Choroid plexus epithelial cell (primary cell): ENCODE results near the gene OR5A2.

ENCODE experiments used
- DNase-seq: peaks from one replicate; pipeline ENCODE4 v3.0.0-alpha.2; 2010; ENCODE audit warnings: low read depth
- H3K4me3 ChIP-seq: 2 replicates; pipeline ENCODE4 v1.5.1; 2011; ENCODE audit warnings: low read depth, mild to moderate bottlenecking, control low read depth, low read length, moderate library complexity
- TF ChIP-seq, protein P1 (sequence below): conservative IDR thresholded peaks from 2 replicates; pipeline ENCODE4 v1.5.1; 2011; ENCODE audit warnings: low read depth, mild to moderate bottlenecking, control low read depth, inconsistent platforms, low read length, moderate library complexity

OR5A2 gene, protein sequence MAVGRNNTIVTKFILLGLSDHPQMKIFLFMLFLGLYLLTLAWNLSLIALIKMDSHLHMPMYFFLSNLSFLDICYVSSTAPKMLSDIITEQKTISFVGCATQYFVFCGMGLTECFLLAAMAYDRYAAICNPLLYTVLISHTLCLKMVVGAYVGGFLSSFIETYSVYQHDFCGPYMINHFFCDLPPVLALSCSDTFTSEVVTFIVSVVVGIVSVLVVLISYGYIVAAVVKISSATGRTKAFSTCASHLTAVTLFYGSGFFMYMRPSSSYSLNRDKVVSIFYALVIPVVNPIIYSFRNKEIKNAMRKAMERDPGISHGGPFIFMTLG

DNA sequence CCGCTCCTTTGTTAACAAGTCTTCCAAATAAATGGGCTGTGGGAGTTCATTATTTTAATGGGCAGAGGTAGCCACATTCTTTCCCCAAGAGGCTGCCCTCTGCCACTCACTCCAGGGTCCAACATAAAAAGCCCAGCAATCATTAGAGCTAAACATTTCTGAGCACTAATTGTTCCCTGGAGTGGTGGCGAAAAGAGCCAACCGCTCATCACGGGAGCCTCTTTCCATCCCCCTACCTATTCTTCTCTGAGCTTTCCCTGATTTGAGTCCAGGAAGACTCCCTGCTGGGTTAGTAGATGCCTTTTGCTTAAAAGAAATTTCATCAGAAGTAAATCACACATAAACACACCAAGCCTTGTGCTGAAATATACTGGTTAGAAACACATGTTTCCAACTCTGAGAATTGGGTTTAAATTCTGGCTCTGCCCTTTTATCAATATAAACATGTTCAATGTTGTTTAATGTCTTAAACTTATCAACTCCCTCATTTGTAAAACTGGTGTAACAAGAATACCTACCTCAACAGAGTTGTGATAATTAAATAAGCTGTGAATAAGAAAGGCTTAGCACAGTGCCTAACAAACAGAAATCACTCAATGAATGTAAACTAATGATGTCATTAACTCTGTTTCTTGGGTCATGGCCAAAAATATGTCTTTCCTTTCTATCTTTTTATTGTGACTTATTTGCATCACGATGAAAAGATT lies at the start of gene OR5A2:
OR5A2 (minus strand) TSS at position 53 of the 707 bp plus-strand sequence. CDS start 3,460 bp downstream, outside the sequence.
- H3K4me3 ChIP-seq, result no peak within 1 kb of the TSS
- peak; percentile 43 for DNase-seq
- TF ChIP-seq, protein P1, sequence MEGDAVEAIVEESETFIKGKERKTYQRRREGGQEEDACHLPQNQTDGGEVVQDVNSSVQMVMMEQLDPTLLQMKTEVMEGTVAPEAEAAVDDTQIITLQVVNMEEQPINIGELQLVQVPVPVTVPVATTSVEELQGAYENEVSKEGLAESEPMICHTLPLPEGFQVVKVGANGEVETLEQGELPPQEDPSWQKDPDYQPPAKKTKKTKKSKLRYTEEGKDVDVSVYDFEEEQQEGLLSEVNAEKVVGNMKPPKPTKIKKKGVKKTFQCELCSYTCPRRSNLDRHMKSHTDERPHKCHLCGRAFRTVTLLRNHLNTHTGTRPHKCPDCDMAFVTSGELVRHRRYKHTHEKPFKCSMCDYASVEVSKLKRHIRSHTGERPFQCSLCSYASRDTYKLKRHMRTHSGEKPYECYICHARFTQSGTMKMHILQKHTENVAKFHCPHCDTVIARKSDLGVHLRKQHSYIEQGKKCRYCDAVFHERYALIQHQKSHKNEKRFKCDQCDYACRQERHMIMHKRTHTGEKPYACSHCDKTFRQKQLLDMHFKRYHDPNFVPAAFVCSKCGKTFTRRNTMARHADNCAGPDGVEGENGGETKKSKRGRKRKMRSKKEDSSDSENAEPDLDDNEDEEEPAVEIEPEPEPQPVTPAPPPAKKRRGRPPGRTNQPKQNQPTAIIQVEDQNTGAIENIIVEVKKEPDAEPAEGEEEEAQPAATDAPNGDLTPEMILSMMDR, result no peak

DNA sequence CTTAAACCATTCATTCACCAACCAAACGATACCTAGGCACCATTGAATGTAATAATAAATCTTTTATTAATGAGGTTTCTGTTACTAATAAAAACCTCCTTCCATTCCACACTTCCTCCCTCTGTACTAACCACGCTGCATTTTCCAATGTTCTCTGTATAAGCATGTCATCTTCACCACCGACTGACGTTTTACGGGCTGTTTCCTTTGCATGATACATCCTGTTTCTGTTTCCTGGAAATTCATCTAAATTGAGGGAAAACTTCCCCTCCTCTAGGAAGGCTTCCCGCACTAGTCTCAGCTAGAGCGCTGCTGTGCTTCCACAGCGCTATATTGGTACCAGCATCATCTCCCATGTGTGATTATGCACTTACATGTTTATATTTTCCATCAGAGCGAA lies 49.0 kb upstream of the OR5A2 start:
- DNase-seq, result no peak
- TF ChIP-seq, protein P1, result no peak
- H3K4me3 ChIP-seq, result no peak overlapping the region

DNA sequence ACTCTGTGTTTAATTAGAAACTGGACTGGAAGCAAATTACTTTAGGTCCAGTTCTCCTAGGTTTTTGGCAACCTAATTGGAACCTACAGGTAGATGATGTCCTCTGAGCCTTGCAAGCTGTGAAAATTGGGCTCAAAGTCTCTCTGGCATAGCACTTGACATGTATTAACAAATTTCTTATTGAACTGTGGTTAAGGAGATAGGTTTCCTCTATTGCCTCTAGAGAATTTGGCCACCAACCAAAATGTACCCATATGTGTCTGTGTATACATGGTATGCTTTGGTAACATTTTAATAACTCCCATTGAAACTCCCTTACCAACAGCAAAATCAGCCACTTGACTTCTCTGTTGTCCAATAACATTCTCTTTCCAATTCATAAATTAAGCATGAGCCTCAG lies 46.8 kb upstream of the OR5A2 start, which contains the start of gene OR4D10:
OR4D10 (plus strand) TSS at position 301 of the 400 bp plus-strand sequence. CDS start 4,115 bp downstream, outside the sequence.
- DNase-seq, result no peak
- TF ChIP-seq, protein P1, result no peak

DNA sequence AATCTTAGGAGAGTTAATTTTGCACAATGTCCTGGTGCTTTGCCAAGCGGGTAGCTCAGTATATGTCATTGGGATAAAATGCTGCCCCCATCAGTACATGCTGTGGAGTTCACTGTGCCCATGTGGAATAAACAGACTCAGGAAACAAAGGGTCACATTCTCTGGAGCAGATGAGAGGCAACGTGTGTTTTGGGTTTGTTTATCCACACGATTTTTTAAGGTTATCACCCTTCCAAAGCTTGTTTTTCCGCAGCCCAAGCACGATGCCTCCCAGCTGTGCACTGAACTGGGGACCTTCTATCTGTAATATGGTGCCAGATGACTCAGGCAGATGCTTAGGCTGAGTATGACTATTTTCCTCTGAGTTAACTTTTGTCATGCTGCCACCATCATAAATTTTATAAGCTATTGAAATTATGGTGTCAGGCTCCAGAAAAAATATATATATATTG lies 37.0 kb upstream of the OR5A2 start:
- no peak overlapping the region for H3K4me3 ChIP-seq
- DNase-seq, result peak; percentile 24
- TF ChIP-seq, protein P1, result no peak

More for the DNA sequence above, 46.8 kb upstream of the OR5A2 start, which contains the start of gene OR4D10:
- H3K4me3 ChIP-seq, result no peak within 1 kb of the TSS

DNA sequence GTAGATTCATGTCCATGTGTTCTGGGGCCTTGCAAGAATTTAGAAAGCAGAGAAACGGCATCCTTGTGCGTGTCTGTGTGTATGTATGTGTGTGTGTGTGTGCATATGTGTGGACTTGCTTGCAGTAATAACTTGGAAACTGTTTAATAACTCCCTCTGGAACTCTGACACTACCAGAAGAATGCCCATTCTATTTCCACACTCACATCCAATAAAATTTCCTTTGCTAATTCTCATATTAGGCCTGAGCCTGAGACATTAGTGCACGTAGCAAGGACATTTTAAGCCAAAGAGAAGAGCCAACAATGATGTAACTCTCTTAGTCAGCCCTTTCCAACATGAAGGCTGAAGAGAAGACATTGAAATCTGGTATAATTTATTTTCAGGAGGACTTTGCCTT lies 33.7 kb upstream of the OR5A2 start:
- TF ChIP-seq, protein P1, result no peak
- DNase-seq, result no peak
- no peak overlapping the region for H3K4me3 ChIP-seq

DNA sequence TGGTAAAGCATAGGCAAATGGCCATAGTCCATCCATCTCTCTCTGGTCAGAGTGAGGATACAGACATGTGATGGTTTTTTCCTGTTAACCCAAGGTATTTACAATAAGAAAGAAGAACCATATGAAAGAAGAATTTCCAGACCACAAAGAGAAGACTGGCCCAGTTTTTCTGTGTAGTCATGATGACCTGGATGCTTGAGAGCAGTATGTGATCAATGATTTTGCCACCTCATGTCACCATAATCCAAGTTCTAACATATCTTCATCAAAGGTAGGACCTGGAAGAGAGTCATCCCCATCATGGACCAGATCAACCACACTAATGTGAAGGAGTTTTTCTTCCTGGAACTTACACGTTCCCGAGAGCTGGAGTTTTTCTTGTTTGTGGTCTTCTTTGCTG lies 30.4 kb upstream of the OR5A2 start, which contains the start of gene OR4D6:
OR4D6 (plus strand) TSS at position 301 of the 400 bp plus-strand sequence; CDS start at position 301, 0 bp downstream.
- TF ChIP-seq, protein P1, result no peak
- no peak for DNase-seq

More for the DNA sequence above, 30.4 kb upstream of the OR5A2 start, which contains the start of gene OR4D6:
- no peak within 1 kb of the TSS for H3K4me3 ChIP-seq
